Measurements from ENCODE around the gene NR2C2. TPM values are rescaled to one million over a fixed set of nuclear protein-coding genes. Genes with fewer than 3 reads are reported as not detected.

Gene NR2C2
- total and polyA plus RNA-seq, 2 of the 13 experiments (the other 11 are each of a cell fraction or from before 2014, with no cell fraction given), result 7.8 to 11.8 TPM

DNA sequence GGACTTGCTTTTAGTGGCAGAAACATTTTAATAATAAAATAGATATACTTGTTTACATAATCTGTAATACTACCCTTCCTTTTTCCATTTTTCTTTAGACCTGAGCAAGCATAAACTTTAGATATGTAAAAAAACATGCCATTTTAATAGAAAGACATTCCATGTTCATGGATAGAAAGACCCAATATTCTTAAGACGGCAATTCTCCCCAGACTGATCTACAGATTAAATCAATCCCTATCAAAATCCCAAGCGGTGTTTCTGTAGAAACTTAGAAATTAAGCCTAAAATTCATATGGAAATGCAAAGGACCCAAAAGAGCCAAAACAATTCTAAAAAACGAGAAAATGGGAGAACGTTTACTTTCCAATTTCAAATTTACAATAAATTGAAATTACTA lies 106.2 kb downstream of the NR2C2 start (continued):
- TF ChIP-seq RERE (CRISPR knock-in tag; IDR thresholded peaks at IDR 0.05; ENCODE audit: low read depth), result no peak
- TF ChIP-seq, protein P1, sequence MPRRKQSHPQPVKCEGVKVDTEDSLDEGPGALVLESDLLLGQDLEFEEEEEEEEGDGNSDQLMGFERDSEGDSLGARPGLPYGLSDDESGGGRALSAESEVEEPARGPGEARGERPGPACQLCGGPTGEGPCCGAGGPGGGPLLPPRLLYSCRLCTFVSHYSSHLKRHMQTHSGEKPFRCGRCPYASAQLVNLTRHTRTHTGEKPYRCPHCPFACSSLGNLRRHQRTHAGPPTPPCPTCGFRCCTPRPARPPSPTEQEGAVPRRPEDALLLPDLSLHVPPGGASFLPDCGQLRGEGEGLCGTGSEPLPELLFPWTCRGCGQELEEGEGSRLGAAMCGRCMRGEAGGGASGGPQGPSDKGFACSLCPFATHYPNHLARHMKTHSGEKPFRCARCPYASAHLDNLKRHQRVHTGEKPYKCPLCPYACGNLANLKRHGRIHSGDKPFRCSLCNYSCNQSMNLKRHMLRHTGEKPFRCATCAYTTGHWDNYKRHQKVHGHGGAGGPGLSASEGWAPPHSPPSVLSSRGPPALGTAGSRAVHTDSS (CRISPR knock-in tag; conservative IDR thresholded peaks at IDR 0.05), result no peak

GRCh38 chr3:15055019-15055557 lies 107.7 kb downstream of the NR2C2 start:
- Histone ChIP-seq H2AFZ (ENCODE audit: low read length) (no peak overlapping the region), H3K79me2 (ENCODE audit: insufficient read depth, low read length) (peaks cover 56% of the 10 kb centered on the region), H3K4me1 (ENCODE audit: insufficient read depth, low read length) (peaks cover under 1% of the 10 kb centered on the region; the same call in 1 of the 2 replicates), H3K9me3 (ENCODE audit: low read length) (no peaks in the 10 kb centered on the region), H3K27ac (ENCODE audit: extremely low read length, insufficient read depth, low read length) (no peak overlapping the region), H3K36me3 (replicated peaks in 1 of 2; ENCODE audit: control insufficient read depth in 1 of 2, insufficient read depth in 2 of 2, low read length in 2 of 2) (peaks cover 24 to 89% of the 10 kb centered on the region in 2 experiments), H3K27me3 (ENCODE audit: control insufficient read depth in 1 of 2, insufficient read depth in 2 of 2, low read length in 2 of 2) (no peaks in the 10 kb centered on the region), H4K20me1 (ENCODE audit: insufficient read depth, low read length) (peaks cover 14% of the 10 kb centered on the region), H3K4me3 (replicated peaks in 1 of 3; ENCODE audit: insufficient read depth in 1 of 3, low read depth in 2 of 3, low read length in 3 of 3) (no peak overlapping the region), H3K9ac (ENCODE audit: insufficient read depth, low read depth, low read length) (no peak overlapping the region), H3K4me2 (ENCODE audit: low read depth, low read length) (no peak overlapping the region)
- FAIRE-seq (no peak), ATAC-seq (no peak), DNase-seq (ENCODE audit: low spot score) (no peak)
- BruUV-seq (replicated peaks), result no TSS peak
- WGBS (ENCODE audit: low lambda C conversion rate), result 92% methylated on average over 8 of the region's 8 CpGs
- in situ Hi-C loops (cut with HindIII; ENCODE audit: extremely low pct_ligation_motif_present, low pct_unique_long_range_greater_than_20kb), result no loop called here
- intact Hi-C loops (cut with micrococcal nuclease; ENCODE audit: unreplicated experiment), result no loop called here
- ChIA-PET POLR2A (interaction anchor here (1.9 kb wide), 1 partner anchor 10 kb away, joined by 4 read pairs; the partner anchor contains the start of gene MRPS25), CTCF (ENCODE audit: low intra/inter-chr PET ratio, low total read pairs) (no interaction called here)
- TF ChIP-seq ZNF777 (CRISPR knock-in tag; IDR thresholded peaks at IDR 0.05), result no peak
- TF ChIP-seq ZNF775 (CRISPR knock-in tag; IDR thresholded peaks at IDR 0.05; ENCODE audit: borderline replicate concordance), result no peak
- TF ChIP-seq ATRX (CRISPR knock-in tag; IDR thresholded peaks at IDR 0.05; ENCODE audit: borderline replicate concordance), result no peak
- TF ChIP-seq POLR2G (IDR thresholded peaks at IDR 0.05; ENCODE audit: low read depth, low read length), result no peak
- no peak for TF ChIP-seq MATR3 (CRISPR knock-in tag; IDR thresholded peaks at IDR 0.05)
- TF ChIP-seq TGIF2 (CRISPR knock-in tag; IDR thresholded peaks at IDR 0.05), result no peak
- no peak for TF ChIP-seq NPAS2 (CRISPR knock-in tag; IDR thresholded peaks at IDR 0.05; ENCODE audit: borderline replicate concordance)
- TF ChIP-seq SIN3A (IDR thresholded peaks at IDR 0.05; ENCODE audit: borderline replicate concordance, low read depth, low read length), result no peak
- TF ChIP-seq ZXDC (CRISPR knock-in tag; IDR thresholded peaks at IDR 0.05), result no peak
- no peak for TF ChIP-seq ZNF230 (CRISPR knock-in tag; IDR thresholded peaks at IDR 0.05)
